ENCODE results near the gene CXCL16.

The CXCL16 gene

GRCh38 chr17:4748686-4749085 lies 9.0 kb upstream of the CXCL16 start:
- Histone ChIP-seq H3K4me1 (ENCODE audit: control insufficient read depth, insufficient read depth, low read length, poor library complexity, severe bottlenecking) (peaks cover 4% of the 10 kb centered on the region), H3K9me3 (ENCODE audit: control insufficient read depth, low read length) (no peaks in the 10 kb centered on the region), H3K36me3 (ENCODE audit: control insufficient read depth, insufficient read depth, low read length) (no peaks in the 10 kb centered on the region), H3K4me3 (ENCODE audit: extremely low read depth, insufficient read depth, low read length, poor library complexity, severe bottlenecking) (no peak overlapping the region), H3K27ac (ENCODE audit: low read depth, low read length, severe bottlenecking) (no peak overlapping the region)
- WGBS, 2 experiments (ENCODE audit: insufficient coverage in 2 of 2) = 82 to 88% methylated on average over 2 of the region's 4 CpGs

GRCh38 chr17:4747847-4748246 lies 8.1 kb upstream of the CXCL16 start:
- Histone ChIP-seq H3K9me3 (ENCODE audit: control insufficient read depth, low read length) (no peaks in the 10 kb centered on the region), H3K4me3 (ENCODE audit: extremely low read depth, insufficient read depth, low read length, poor library complexity, severe bottlenecking) (no peak overlapping the region), H3K27ac (ENCODE audit: low read depth, low read length, severe bottlenecking) (no peak overlapping the region), H3K4me1 (ENCODE audit: control insufficient read depth, insufficient read depth, low read length, poor library complexity, severe bottlenecking) (peaks cover 4% of the 10 kb centered on the region), H3K36me3 (ENCODE audit: control insufficient read depth, insufficient read depth, low read length) (no peaks in the 10 kb centered on the region)
- 86 to 92% methylated on average over 3 to 5 of the region's 5 CpGs for WGBS, 2 experiments (ENCODE audit: insufficient coverage in 2 of 2)

- H3K4me1 ChIP-seq (ENCODE audit: control insufficient read depth, insufficient read depth, low read length, poor library complexity, severe bottlenecking) = peaks cover 4% of the 10 kb centered on the region
- 7 to 16% methylated on average over 25 to 29 of the region's 51 CpGs for WGBS, 2 experiments (ENCODE audit: insufficient coverage in 2 of 2)
- H3K4me3 ChIP-seq (ENCODE audit: extremely low read depth, insufficient read depth, low read length, poor library complexity, severe bottlenecking) = peak overlapping the region; percentile 18
- H3K36me3 ChIP-seq (ENCODE audit: control insufficient read depth, insufficient read depth, low read length) = no peaks in the 10 kb centered on the region
- no peak overlapping the region for H3K27ac ChIP-seq (ENCODE audit: low read depth, low read length, severe bottlenecking)
- H3K9me3 ChIP-seq (ENCODE audit: control insufficient read depth, low read length) = no peaks in the 10 kb centered on the region
Observed at GRCh38 chr17:4744999-4745969, 5.6 kb upstream of the CXCL16 start.

DNA sequence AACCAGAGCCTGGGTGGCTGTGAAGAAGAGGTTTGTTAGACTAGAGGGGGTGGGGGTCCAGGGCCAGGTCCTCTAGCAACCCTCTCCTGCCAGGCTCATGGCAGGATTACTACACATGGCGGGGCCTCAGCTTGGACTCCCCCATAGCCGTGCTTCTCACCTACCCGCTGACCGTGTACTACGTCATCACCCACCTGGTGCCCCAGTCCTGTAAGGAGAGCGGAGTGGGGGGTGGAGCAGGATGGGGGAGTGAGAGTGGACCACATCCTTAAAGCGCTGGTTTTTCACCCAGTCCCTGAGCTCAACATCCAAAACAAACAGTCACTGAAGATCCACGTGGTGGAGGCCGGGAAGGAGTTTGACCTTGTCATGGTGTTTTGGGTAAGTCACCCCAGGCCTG lies 4.2 kb upstream of the CXCL16 start:
- Histone ChIP-seq H3K9me3 (ENCODE audit: control insufficient read depth, low read length) (no peaks in the 10 kb centered on the region), H3K27ac (ENCODE audit: low read depth, low read length, severe bottlenecking) (no peak overlapping the region), H3K36me3 (ENCODE audit: control insufficient read depth, insufficient read depth, low read length) (no peaks in the 10 kb centered on the region), H3K4me3 (ENCODE audit: extremely low read depth, insufficient read depth, low read length, poor library complexity, severe bottlenecking) (no peak overlapping the region), H3K4me1 (ENCODE audit: control insufficient read depth, insufficient read depth, low read length, poor library complexity, severe bottlenecking) (peaks cover 7% of the 10 kb centered on the region)
- WGBS, 2 experiments (ENCODE audit: insufficient coverage in 2 of 2) = 90% methylated on average over 4 of the region's 9 CpGs; no CpG with 5 or more reads in 1 of the 2 experiments

DNA sequence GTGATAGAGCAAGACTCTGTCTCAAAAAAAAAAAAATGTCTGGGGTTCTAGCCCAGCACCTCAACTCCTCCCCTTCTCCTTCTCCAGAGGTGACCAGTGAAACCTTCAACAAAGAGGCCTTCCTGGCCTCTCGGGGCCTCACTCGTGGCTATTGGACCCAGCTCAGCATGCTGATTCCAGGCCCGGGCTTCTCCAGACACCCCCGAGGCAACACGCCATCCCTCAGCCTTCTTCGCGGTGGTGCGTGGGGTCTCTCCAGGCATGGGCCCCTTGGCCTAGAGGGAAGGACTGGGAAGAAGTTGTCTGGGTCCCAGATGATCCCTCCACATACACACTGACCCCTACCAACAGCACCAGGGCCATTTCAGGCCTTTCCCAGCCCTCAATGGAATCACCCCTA lies 3.5 kb upstream of the CXCL16 start:
- 86 to 95% methylated on average over 3 to 5 of the region's 8 CpGs for WGBS, 2 experiments (ENCODE audit: insufficient coverage in 2 of 2)
- H3K36me3 ChIP-seq (ENCODE audit: control insufficient read depth, insufficient read depth, low read length) = no peaks in the 10 kb centered on the region
- peaks cover 14% of the 10 kb centered on the region for H3K4me1 ChIP-seq (ENCODE audit: control insufficient read depth, insufficient read depth, low read length, poor library complexity, severe bottlenecking)
- no peak overlapping the region for H3K27ac ChIP-seq (ENCODE audit: low read depth, low read length, severe bottlenecking)
- H3K4me3 ChIP-seq (ENCODE audit: extremely low read depth, insufficient read depth, low read length, poor library complexity, severe bottlenecking) = no peak overlapping the region
- no peaks in the 10 kb centered on the region for H3K9me3 ChIP-seq (ENCODE audit: control insufficient read depth, low read length)

DNA sequence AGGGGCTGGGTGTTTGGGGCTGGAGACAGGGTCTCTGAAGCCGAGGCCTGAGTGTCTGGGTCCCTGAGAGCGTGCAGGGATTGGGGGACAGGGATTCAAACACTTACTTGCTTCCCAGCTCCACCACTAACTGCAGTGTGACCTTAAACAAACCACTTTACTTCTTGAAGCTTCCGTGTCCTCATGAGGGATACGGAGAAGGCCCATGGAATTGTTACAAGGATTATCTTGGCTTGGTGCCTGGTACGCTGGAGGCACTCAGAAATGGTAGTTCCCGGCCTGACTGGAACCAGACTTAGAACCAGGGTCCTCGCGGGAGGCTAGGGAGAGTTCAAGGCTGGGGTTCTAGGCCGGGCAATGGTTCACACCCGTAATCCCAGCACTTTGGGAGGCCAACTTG lies 2.9 kb upstream of the CXCL16 start:
- WGBS, 2 experiments (ENCODE audit: insufficient coverage in 2 of 2) = 80 to 94% methylated on average over 5 to 9 of the region's 10 CpGs
- H3K4me3 ChIP-seq (ENCODE audit: extremely low read depth, insufficient read depth, low read length, poor library complexity, severe bottlenecking) = no peak overlapping the region
- no peak overlapping the region for H3K27ac ChIP-seq (ENCODE audit: low read depth, low read length, severe bottlenecking)
- H3K9me3 ChIP-seq (ENCODE audit: control insufficient read depth, low read length) = no peaks in the 10 kb centered on the region
- no peaks in the 10 kb centered on the region for H3K36me3 ChIP-seq (ENCODE audit: control insufficient read depth, insufficient read depth, low read length)
- H3K4me1 ChIP-seq (ENCODE audit: control insufficient read depth, insufficient read depth, low read length, poor library complexity, severe bottlenecking) = peaks cover 11% of the 10 kb centered on the region

GRCh38 chr17:4742133-4742532 lies 2.4 kb upstream of the CXCL16 start:
- WGBS, 2 experiments (ENCODE audit: insufficient coverage in 2 of 2) = 87% methylated on average over 7 of the region's 9 CpGs
- H3K27ac ChIP-seq (ENCODE audit: low read depth, low read length, severe bottlenecking) = no peak overlapping the region
- no peak overlapping the region for H3K4me3 ChIP-seq (ENCODE audit: extremely low read depth, insufficient read depth, low read length, poor library complexity, severe bottlenecking)
- H3K4me1 ChIP-seq (ENCODE audit: control insufficient read depth, insufficient read depth, low read length, poor library complexity, severe bottlenecking) = peaks cover 11% of the 10 kb centered on the region
- H3K9me3 ChIP-seq (ENCODE audit: control insufficient read depth, low read length) = no peaks in the 10 kb centered on the region
- H3K36me3 ChIP-seq (ENCODE audit: control insufficient read depth, insufficient read depth, low read length) = no peaks in the 10 kb centered on the region

- WGBS, 2 experiments (ENCODE audit: insufficient coverage in 2 of 2) = 73 to 93% methylated on average over 4 of the region's 8 CpGs
- Histone ChIP-seq H3K9me3 (ENCODE audit: control insufficient read depth, low read length) (no peaks in the 10 kb centered on the region), H3K4me1 (ENCODE audit: control insufficient read depth, insufficient read depth, low read length, poor library complexity, severe bottlenecking) (peaks cover 11% of the 10 kb centered on the region), H3K4me3 (ENCODE audit: extremely low read depth, insufficient read depth, low read length, poor library complexity, severe bottlenecking) (no peak overlapping the region), H3K27ac (ENCODE audit: low read depth, low read length, severe bottlenecking) (no peak overlapping the region), H3K36me3 (ENCODE audit: control insufficient read depth, insufficient read depth, low read length) (no peaks in the 10 kb centered on the region)
Observed at GRCh38 chr17:4741544-4741943, 1.8 kb upstream of the CXCL16 start.

DNA sequence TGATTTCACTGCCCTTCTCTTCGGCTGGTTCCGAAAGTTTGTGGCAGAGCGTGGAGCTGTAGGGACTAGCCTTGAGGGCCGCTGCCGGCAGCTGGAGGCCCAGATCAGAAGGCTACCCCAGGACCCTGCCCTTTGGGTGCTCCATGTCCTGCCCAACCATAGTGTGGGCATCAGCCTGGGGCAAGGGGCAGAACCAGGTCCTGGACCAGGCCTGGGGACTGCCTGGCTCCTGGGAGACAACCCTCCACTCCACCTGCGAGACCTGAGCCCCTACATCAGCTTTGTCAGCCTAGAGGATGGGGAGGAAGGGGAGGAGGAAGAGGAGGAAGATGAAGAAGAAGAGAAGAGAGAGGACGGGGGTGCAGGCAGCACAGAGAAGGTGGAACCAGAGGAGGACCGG lies 856 bp upstream of the CXCL16 start:
- WGBS, 2 experiments (ENCODE audit: insufficient coverage in 2 of 2) = 88 to 94% methylated on average over 5 to 6 of the region's 8 CpGs

GRCh38 chr17:4740025-4740351 lies 260 bp upstream of the CXCL16 start:
- Histone ChIP-seq H3K36me3 (ENCODE audit: control insufficient read depth, insufficient read depth, low read length) (no peaks in the 10 kb centered on the region), H3K4me3 (ENCODE audit: extremely low read depth, insufficient read depth, low read length, poor library complexity, severe bottlenecking) (peak overlapping the region; percentile 47), H3K9me3 (ENCODE audit: control insufficient read depth, low read length) (no peaks in the 10 kb centered on the region), H3K4me1 (ENCODE audit: control insufficient read depth, insufficient read depth, low read length, poor library complexity, severe bottlenecking) (peaks cover 11% of the 10 kb centered on the region), H3K27ac (ENCODE audit: low read depth, low read length, severe bottlenecking) (no peak overlapping the region)
- 21 to 30% methylated on average over 4 to 13 of the region's 13 CpGs for WGBS, 2 experiments (ENCODE audit: insufficient coverage in 2 of 2)

More for the DNA sequence above, 856 bp upstream of the CXCL16 start:
- no peak overlapping the region for H3K27ac ChIP-seq (ENCODE audit: low read depth, low read length, severe bottlenecking)
- H3K36me3 ChIP-seq (ENCODE audit: control insufficient read depth, insufficient read depth, low read length) = no peaks in the 10 kb centered on the region
- no peak overlapping the region for H3K4me3 ChIP-seq (ENCODE audit: extremely low read depth, insufficient read depth, low read length, poor library complexity, severe bottlenecking)
- no peaks in the 10 kb centered on the region for H3K9me3 ChIP-seq (ENCODE audit: control insufficient read depth, low read length)
- peaks cover 11% of the 10 kb centered on the region for H3K4me1 ChIP-seq (ENCODE audit: control insufficient read depth, insufficient read depth, low read length, poor library complexity, severe bottlenecking)

Data from mesodermal cell (in vitro differentiated cells).